SU-DHL-6 (cell line): Measurements from ENCODE around the gene CD101.

Experiments
- CTCF ChIP-seq: fragments of 200-600 bp; sonication (generic); IDR thresholded peaks from one replicate; pipeline ENCODE4 v1.5.1; 2017; ENCODE audit warnings: antibody characterized with exemption, mild to moderate bottlenecking, low read length, moderate library complexity; ENCODE audit not compliant: insufficient read depth, poor library complexity, severe bottlenecking
- EZH2phosphoT487 ChIP-seq: fragments of 200-600 bp; sonication (generic), shearing (Covaris generic); conservative IDR thresholded peaks from 2 replicates; pipeline ENCODE4 v1.6.1; 2018; ENCODE audit warnings: mild to moderate bottlenecking, antibody characterized with exemption, low read length, moderate library complexity, mixed read lengths

DNA sequence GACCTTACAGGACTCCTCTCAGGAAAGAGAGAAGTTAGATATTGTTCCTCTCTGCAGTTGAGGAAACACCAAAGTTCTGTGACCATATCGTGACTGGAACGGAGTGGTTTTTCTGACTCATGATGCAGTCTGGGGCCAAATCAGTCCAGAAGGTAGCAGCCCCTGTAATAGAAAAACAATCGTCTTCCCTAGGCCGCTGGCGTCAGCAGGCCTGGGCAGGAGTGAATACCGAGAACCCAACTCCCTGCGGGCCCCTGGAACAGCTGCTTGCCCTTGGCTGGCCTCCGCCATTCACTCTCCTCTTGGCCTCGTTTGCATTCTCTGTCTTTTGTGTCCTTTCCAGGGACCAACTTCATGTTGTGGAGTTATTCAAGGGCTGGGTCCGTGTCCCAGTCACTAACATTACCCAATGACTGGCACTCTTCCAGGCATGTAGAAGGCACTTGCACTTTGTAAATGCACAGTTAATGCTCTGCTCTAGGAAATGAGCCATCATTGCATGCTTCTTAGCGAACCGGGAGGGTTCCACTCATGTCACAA is 10.9 kb upstream of the CD101 start:
- TF ChIP-seq EZH2phosphoT487 (no peak), CTCF (no peak)
